Coronary artery (tissue), 2 donors: ENCODE data around the gene PPRC1.

ENCODE experiments used
- DNase-seq: peaks from one replicate; pipeline ENCODE4 v3.0.0-alpha.2; 2017; ENCODE audit warnings: low spot score
- H3K27ac ChIP-seq, 2 donors: fragments of 200-600 bp; sonication (generic); one replicate each; pipeline ENCODE4 v1.5.1; 2016 to 2019
- H3K4me3 ChIP-seq: fragments of 200-600 bp; sonication (generic); 2 replicates; pipeline ENCODE4 v1.5.1; 2016; ENCODE audit warnings: mild to moderate bottlenecking, moderate library complexity
- TF ChIP-seq, protein P1 (sequence below): fragments of 200-600 bp; sonication (generic); IDR thresholded peaks from one replicate; pipeline ENCODE4 v1.5.1; 2019; ENCODE audit warnings: antibody characterized with exemption

Gene PPRC1

DNA sequence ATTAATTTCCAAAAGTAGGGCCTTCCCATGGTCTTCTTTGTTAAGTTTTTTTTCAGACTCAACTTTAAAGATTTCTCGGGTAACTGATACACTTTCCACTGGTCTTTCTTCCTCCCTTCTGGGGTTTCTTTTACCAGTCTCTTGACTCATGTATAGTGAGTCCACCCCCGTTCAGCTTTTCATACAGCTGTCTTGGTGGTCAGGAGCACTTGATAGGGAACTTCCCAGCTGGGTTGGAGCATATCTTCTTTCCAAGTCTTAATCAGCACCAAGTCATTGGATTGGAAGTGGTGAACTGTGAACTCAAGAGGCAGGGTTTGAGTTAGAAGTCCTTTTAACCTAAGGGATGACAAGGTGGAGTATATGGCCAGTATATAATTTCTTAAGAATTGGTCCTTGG lies 64.1 kb downstream of the PPRC1 start:
- TF ChIP-seq, protein P1, sequence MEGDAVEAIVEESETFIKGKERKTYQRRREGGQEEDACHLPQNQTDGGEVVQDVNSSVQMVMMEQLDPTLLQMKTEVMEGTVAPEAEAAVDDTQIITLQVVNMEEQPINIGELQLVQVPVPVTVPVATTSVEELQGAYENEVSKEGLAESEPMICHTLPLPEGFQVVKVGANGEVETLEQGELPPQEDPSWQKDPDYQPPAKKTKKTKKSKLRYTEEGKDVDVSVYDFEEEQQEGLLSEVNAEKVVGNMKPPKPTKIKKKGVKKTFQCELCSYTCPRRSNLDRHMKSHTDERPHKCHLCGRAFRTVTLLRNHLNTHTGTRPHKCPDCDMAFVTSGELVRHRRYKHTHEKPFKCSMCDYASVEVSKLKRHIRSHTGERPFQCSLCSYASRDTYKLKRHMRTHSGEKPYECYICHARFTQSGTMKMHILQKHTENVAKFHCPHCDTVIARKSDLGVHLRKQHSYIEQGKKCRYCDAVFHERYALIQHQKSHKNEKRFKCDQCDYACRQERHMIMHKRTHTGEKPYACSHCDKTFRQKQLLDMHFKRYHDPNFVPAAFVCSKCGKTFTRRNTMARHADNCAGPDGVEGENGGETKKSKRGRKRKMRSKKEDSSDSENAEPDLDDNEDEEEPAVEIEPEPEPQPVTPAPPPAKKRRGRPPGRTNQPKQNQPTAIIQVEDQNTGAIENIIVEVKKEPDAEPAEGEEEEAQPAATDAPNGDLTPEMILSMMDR = no peak
- no peak overlapping the region for H3K4me3 ChIP-seq
- H3K27ac ChIP-seq = no peak overlapping the region
- DNase-seq = no peak

DNA sequence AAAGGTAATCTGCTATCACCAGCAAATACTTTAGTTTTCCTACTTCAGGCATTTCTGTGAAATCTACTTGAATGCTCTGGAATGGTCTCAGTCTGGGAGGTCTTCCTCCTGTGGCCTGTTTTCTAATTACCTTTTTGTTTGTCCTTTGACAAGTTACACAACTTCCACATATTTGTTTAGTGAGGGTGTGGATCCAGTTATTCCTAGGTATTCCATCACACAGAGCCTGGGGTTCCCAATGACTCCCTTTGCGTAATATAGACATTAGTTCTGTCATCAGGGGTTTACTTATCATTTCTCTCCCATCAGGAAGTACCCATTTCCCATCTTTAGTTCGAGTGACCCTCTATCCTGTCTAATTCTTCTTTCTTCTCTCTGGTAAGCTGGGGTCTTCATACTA lies 65.2 kb downstream of the PPRC1 start:
- TF ChIP-seq, protein P1 = no peak
- no peak overlapping the region for H3K27ac ChIP-seq
- DNase-seq = no peak

More for the DNA sequence above, 65.2 kb downstream of the PPRC1 start:
- no peak overlapping the region for H3K4me3 ChIP-seq
